H1 (cell line): ENCODE results near the gene RBBP5. TPM values are rescaled to one million over a fixed set of nuclear protein-coding genes. Genes with fewer than 3 reads are reported as not detected.

Source experiments
- TAF1 ChIP-seq: IDR thresholded peaks from 2 replicates; pipeline ENCODE4 v1.6.1; 2011; ENCODE audit warnings: mild to moderate bottlenecking, low read depth, low read length
- TAF7 ChIP-seq: optimal IDR thresholded peaks from 2 replicates; pipeline ENCODE3; 2011; ENCODE audit warnings: low read depth, mild to moderate bottlenecking, inconsistent platforms, low read length, moderate library complexity, borderline replicate concordance
- polyA plus RNA-seq, 7 experiments: library from polyadenylated mRNA; depleted of rRNA in 3 of 7; stranded (reverse) in 5 of 7; unstranded in 2 of 7; fragments of >200 nt in 5 of 7; fragments of 200-250 nt in 2 of 7; gene quantifications; 1 replicate in 5 of 7; 2 replicates in 1 of 7; 4 replicates in 1 of 7; pipeline versions ENCODE4 v1.2.1 to v1.2.3, GENCODE V29; 2011 to 2013; ENCODE audit warnings: missing spikeins in 2 of 7, mixed read lengths in 2 of 7
- total RNA-seq: library from RNA; stranded (reverse); fragmentation: NEBNext Ultra II Directional; extraction: Animal tissue kit (Norgen Biotek cat#: 25700); gene quantifications from 2 replicates; pipeline ENCODE4 v1.2.1, GENCODE V29; 2021
- TF ChIP-seq, protein P1 (sequence below), 3 experiments: IDR thresholded peaks; 1 replicate in 2 of 3; 2 replicates in 1 of 3; pipeline versions ENCODE4 v1.5.1 to v1.6.1; 2011; ENCODE audit warnings: low read length in 3 of 3, mild to moderate bottlenecking in 3 of 3, inconsistent platforms in 2 of 3, low read depth in 1 of 3, moderate library complexity in 1 of 3; ENCODE audit not compliant: insufficient read depth in 1 of 3; ENCODE audit errors: control extremely low read depth in 1 of 3

Gene RBBP5
- total and polyA plus RNA-seq, 2 of the 8 experiments (the other 6 are each of a cell fraction or from before 2014, with no cell fraction given), result 6.7 to 21.5 TPM

DNA sequence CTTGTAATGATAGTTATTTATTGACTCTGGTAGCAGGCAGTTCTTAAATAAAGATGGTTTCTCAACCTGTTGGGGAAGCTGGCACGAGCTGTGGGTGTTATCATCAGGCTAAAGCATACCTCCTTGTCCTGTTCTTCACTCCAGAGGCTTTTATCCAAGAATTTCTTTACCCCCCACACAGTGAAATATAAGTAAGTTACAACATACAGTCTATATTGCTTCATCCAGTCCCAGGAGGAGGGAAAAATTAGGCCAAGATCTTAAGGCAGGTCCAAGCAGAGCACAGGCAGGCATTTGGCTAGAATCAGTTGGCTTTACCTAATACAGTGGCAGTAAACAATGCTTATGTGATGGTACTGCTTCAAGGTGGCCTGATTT lies 43.9 kb downstream of the RBBP5 start (continued):
- TF ChIP-seq, protein P1, sequence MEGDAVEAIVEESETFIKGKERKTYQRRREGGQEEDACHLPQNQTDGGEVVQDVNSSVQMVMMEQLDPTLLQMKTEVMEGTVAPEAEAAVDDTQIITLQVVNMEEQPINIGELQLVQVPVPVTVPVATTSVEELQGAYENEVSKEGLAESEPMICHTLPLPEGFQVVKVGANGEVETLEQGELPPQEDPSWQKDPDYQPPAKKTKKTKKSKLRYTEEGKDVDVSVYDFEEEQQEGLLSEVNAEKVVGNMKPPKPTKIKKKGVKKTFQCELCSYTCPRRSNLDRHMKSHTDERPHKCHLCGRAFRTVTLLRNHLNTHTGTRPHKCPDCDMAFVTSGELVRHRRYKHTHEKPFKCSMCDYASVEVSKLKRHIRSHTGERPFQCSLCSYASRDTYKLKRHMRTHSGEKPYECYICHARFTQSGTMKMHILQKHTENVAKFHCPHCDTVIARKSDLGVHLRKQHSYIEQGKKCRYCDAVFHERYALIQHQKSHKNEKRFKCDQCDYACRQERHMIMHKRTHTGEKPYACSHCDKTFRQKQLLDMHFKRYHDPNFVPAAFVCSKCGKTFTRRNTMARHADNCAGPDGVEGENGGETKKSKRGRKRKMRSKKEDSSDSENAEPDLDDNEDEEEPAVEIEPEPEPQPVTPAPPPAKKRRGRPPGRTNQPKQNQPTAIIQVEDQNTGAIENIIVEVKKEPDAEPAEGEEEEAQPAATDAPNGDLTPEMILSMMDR (IDR thresholded peaks at IDR 0.05; ENCODE audit: control extremely low read depth in 1 of 3, insufficient read depth in 1 of 3, low read depth in 1 of 3, low read length in 3 of 3), result no peak
- TF ChIP-seq TAF1 (no peak), TAF7 (no peak)
- TF ChIP-seq, all 59 proteins: peak for 0
